ENCODE results near the gene VEGFD.

DNA sequence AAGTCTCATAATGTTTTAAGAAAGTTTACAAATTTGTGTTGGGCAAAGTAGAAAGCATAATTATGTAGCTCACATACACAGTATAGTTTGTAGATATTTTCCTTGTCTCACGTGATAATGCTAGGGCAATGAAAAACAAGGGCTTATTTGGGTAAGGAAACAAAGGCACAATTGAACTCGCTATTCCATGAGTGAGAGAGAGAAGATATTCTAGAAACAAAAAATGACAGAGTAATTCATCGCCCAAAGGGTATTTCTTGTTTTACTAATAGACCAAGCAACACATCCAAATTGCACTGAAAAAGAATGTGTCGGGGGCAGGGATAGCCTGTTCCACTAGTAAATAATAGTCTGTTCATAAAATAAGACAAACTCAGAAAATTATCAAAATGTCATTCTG lies 65.1 kb downstream of the VEGFD start:
- TF ChIP-seq CTCF (IDR thresholded peaks at IDR 0.05) (no peak), POLR2AphosphoS5 (IDR thresholded peaks at IDR 0.05) (no peak), EP300 (IDR thresholded peaks at IDR 0.05; ENCODE audit: low read depth) (no peak)

Measured in transverse colon (tissue), 4 donors.